Esophagus muscularis mucosa (tissue), 4 donors: ENCODE measurements around the gene ATP11A.

ENCODE experiments used
- CTCF ChIP-seq, 3 experiments: fragments of 200-600 bp in 2 of 3; fragments of 450-650 bp in 1 of 3; sonication (generic) in 2 of 3; IDR thresholded peaks; one replicate each; pipeline ENCODE4 v1.5.1; 2017 to 2019; ENCODE audit warnings: antibody characterized with exemption in 3 of 3, mild to moderate bottlenecking in 2 of 3, moderate library complexity in 1 of 3
- EP300 ChIP-seq: sonication (generic); formaldehyde crosslinking; IDR thresholded peaks from one replicate; pipeline ENCODE4 v1.6.1; 2017; ENCODE audit warnings: antibody characterized with exemption
- POLR2A ChIP-seq: fragments of 450-650 bp; IDR thresholded peaks from one replicate; pipeline ENCODE4 v1.6.1; 2017; ENCODE audit warnings: antibody characterized with exemption, moderate library complexity, mild to moderate bottlenecking, low read depth
- POLR2AphosphoS5 ChIP-seq, 2 donors: sonication (generic); formaldehyde crosslinking; IDR thresholded peaks; one replicate each; pipeline ENCODE4 v1.6.1; 2017; ENCODE audit warnings: antibody characterized with exemption in 2 of 2

GRCh38 chr13:112777637-112778406, 88.0 kb downstream of the ATP11A start:
- no peak for TF ChIP-seq POLR2A
- TF ChIP-seq CTCF (IDR thresholded peaks at IDR 0.05) = no peak
- no peak for TF ChIP-seq EP300
- TF ChIP-seq POLR2AphosphoS5 (IDR thresholded peaks at IDR 0.05) = no peak
